Astrocyte (in vitro differentiated cells and primary cell): ENCODE data around the gene VPS39.

ENCODE experiments used
- CTCF ChIP-seq: IDR thresholded peaks from 2 replicates; pipeline ENCODE4 v1.5.1; 2011; ENCODE audit warnings: low read depth, mild to moderate bottlenecking, inconsistent platforms, low read length, moderate library complexity; ENCODE audit not compliant: insufficient read depth
- EZH2 ChIP-seq: IDR thresholded peaks from 2 replicates; pipeline ENCODE4 v1.6.1; 2012; ENCODE audit warnings: mild to moderate bottlenecking, low read length, inconsistent platforms; ENCODE audit not compliant: insufficient read depth

DNA sequence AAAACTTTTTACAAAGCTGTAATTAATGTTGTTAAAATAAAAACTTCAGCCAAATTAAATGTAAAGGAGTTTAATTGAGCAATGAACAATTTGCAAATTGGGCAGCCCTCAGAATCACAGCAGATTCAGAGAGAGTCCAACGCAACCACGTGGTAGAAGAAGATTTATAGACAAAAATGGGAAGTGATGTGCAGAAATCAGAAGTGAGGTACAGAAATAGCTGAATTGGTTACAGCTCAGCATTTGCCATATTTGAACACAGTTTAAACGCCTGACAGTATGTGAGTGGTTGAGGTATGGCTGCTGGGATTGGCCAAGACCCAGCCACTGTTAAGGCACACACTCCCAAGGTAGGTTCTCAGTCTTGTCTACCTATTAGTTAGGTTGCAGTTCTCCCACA lies 99.3 kb downstream of the VPS39 start:
- no peak for TF ChIP-seq CTCF
- TF ChIP-seq EZH2, result no peak
